Neural cell (in vitro differentiated cells): ENCODE measurements around the gene DLG2. TPM values are rescaled to one million over a fixed set of nuclear protein-coding genes. Genes with fewer than 3 reads are reported as not detected.

Source experiments
- H2AFZ ChIP-seq: fragments of 200-600, 300-800 bp; sonication (generic), shearing (Covaris generic); 2 replicates; pipeline ENCODE4 v1.6.0; 2014; ENCODE audit warnings: low read depth, mild to moderate bottlenecking, antibody characterized with exemption, low read length, moderate library complexity
- H3F3A ChIP-seq: fragments of 200-600 bp; shearing (Covaris generic); 2 replicates; pipeline ENCODE4 v1.6.1; 2016; ENCODE audit warnings: mild to moderate bottlenecking, moderate library complexity, mixed read lengths, antibody characterized with exemption, low read length; ENCODE audit not compliant: insufficient read depth, poor library complexity, severe bottlenecking
- H3K27ac ChIP-seq: fragments of 200-600, 300-800 bp; sonication (generic), shearing (Covaris generic); 2 replicates; pipeline ENCODE4 v1.5.1; 2014; ENCODE audit warnings: mild to moderate bottlenecking, low read length, moderate library complexity
- H3K27me3 ChIP-seq: fragments of 300-800, 200-600 bp; sonication (generic), shearing (Covaris generic); 2 replicates; pipeline ENCODE4 v1.6.0; 2014; ENCODE audit warnings: mild to moderate bottlenecking, low read depth, low read length, moderate library complexity; ENCODE audit not compliant: insufficient read depth
- H3K36me3 ChIP-seq: fragments of 300-800, 200-600 bp; sonication (generic), shearing (Covaris generic); 2 replicates; pipeline ENCODE4 v1.5.1; 2014; ENCODE audit warnings: mild to moderate bottlenecking, antibody characterized with exemption, low read length, moderate library complexity; ENCODE audit not compliant: insufficient read depth
- H3K4me2 ChIP-seq: fragments of 300-800, 200-600 bp; sonication (generic), shearing (Covaris generic); 2 replicates; pipeline ENCODE4 v1.6.0; 2014; ENCODE audit warnings: mild to moderate bottlenecking, low read length
- H3K4me3 ChIP-seq: fragments of 300-800, 200-600 bp; sonication (generic), shearing (Covaris generic); 2 replicates; pipeline ENCODE4 v1.5.1; 2014; ENCODE audit warnings: mild to moderate bottlenecking, low read length, moderate library complexity
- H3K79me2 ChIP-seq: fragments of 200-600 bp; shearing (Covaris generic); replicated peaks from 2 replicates; pipeline ENCODE4 v1.6.0; 2014; ENCODE audit warnings: mild to moderate bottlenecking, low read length, moderate library complexity; ENCODE audit not compliant: insufficient read depth
- H3K9ac ChIP-seq: fragments of 300-800, 200-600 bp; sonication (generic), shearing (Covaris generic); 2 replicates; pipeline ENCODE4 v1.6.1; 2016; ENCODE audit warnings: mild to moderate bottlenecking, low read length, mixed read lengths
- H3K9me2 ChIP-seq: fragments of 200-600 bp; shearing (Covaris generic); 2 replicates; pipeline ENCODE4 v1.6.1; 2016; ENCODE audit warnings: mild to moderate bottlenecking, low read length, mixed read lengths; ENCODE audit not compliant: insufficient read depth
- H3K9me3 ChIP-seq: fragments of 200-600, 300-800 bp; sonication (generic), shearing (Covaris generic); 2 replicates; pipeline ENCODE4 v1.6.1; 2016; ENCODE audit warnings: mild to moderate bottlenecking, mixed run types, low read length, moderate library complexity, mixed read lengths
- H4K20me1 ChIP-seq: fragments of 200-600 bp; shearing (Covaris generic); 2 replicates; pipeline ENCODE4 v1.6.1; 2016; ENCODE audit warnings: mild to moderate bottlenecking, mixed run types; ENCODE audit not compliant: insufficient read depth
- CTCF ChIP-seq: fragments of 450-650 bp; IDR thresholded peaks from 2 replicates; pipeline ENCODE4 v1.5.1; 2014; ENCODE audit warnings: antibody characterized with exemption, mild to moderate bottlenecking, moderate library complexity; ENCODE audit not compliant: poor library complexity, severe bottlenecking
- EP300 ChIP-seq: fragments of 450-650 bp; conservative IDR thresholded peaks from 2 replicates; pipeline ENCODE4 v1.6.1; 2014; ENCODE audit warnings: antibody characterized with exemption, mild to moderate bottlenecking, moderate library complexity; ENCODE audit not compliant: poor library complexity, severe bottlenecking
- EZH2 ChIP-seq: fragments of 200-600, 300-800 bp; shearing (Covaris generic), sonication (generic); IDR thresholded peaks from 2 replicates; pipeline ENCODE4 v1.6.1; 2014; ENCODE audit warnings: antibody characterized with exemption, low read length, borderline replicate concordance, mild to moderate bottlenecking; ENCODE audit not compliant: insufficient read depth, poor library complexity, severe bottlenecking
- MXI1 ChIP-seq: fragments of 450-650 bp; conservative IDR thresholded peaks from 2 replicates; pipeline ENCODE4 v1.6.1; 2014; ENCODE audit warnings: antibody characterized with exemption, mild to moderate bottlenecking; ENCODE audit not compliant: poor library complexity, severe bottlenecking
- POLR2AphosphoS5 ChIP-seq: IDR thresholded peaks from 2 replicates; pipeline ENCODE4 v1.6.1; 2012
- RAD21 ChIP-seq: fragments of 450-650 bp; conservative IDR thresholded peaks from 2 replicates; pipeline ENCODE4 v1.6.1; 2014; ENCODE audit warnings: antibody characterized with exemption, mild to moderate bottlenecking, moderate library complexity
- REST ChIP-seq: IDR thresholded peaks from 2 replicates; pipeline ENCODE4 v1.6.1; 2012; ENCODE audit warnings: borderline replicate concordance
- SMC3 ChIP-seq: fragments of 450-650 bp; conservative IDR thresholded peaks from 2 replicates; pipeline ENCODE4 v1.6.1; 2014; ENCODE audit warnings: antibody characterized with exemption, mild to moderate bottlenecking, moderate library complexity; ENCODE audit not compliant: poor library complexity
- TAF1 ChIP-seq: IDR thresholded peaks from 2 replicates; pipeline ENCODE4 v1.6.1; 2012; ENCODE audit warnings: low read depth
- polyA plus RNA-seq: library from polyadenylated mRNA; depleted of rRNA; stranded (reverse); fragments of >200 nt; gene quantifications from 2 replicates; pipeline ENCODE4 v1.2.3, GENCODE V29; 2014

Gene DLG2
- polyA plus RNA-seq, 1 donor from 2014 or later: 179 TPM

DNA sequence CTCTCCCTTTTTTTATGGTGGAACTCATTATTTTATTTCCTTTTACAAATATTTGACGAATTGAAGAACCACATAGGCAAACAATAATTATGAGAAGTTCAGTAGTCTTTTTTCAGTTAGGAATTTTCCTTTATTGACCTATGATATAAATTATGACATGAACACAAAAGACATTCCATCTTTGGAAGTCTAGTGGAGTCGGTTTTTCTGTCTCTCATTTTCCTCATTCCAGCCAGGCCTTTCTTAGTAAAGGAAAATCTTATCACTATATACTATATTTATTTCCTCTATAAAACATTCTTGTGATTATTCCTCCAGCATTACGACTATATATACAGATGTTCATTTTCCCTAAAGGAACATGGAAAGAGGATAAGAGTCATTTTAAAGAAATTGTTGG lies 1046.1 kb downstream of the DLG2 start:
- Histone ChIP-seq H3K9me3 (no peaks in the 10 kb centered on the region), H4K20me1 (no peaks in the 10 kb centered on the region), H3K4me2 (no peak overlapping the region), H3K36me3 (no peaks in the 10 kb centered on the region), H2AFZ (no peak overlapping the region), H3K4me3 (no peak overlapping the region), H3K9me2 (no peaks in the 10 kb centered on the region), H3K27me3 (no peaks in the 10 kb centered on the region), H3K9ac (no peak overlapping the region), H3K79me2 (no peaks in the 10 kb centered on the region), H3K27ac (no peak overlapping the region), H3F3A (no peaks in the 10 kb centered on the region)
- TF ChIP-seq MXI1 (no peak), REST (no peak), POLR2AphosphoS5 (no peak), SMC3 (no peak), EP300 (no peak), CTCF (no peak), RAD21 (no peak), TAF1 (no peak), EZH2 (no peak)

DNA sequence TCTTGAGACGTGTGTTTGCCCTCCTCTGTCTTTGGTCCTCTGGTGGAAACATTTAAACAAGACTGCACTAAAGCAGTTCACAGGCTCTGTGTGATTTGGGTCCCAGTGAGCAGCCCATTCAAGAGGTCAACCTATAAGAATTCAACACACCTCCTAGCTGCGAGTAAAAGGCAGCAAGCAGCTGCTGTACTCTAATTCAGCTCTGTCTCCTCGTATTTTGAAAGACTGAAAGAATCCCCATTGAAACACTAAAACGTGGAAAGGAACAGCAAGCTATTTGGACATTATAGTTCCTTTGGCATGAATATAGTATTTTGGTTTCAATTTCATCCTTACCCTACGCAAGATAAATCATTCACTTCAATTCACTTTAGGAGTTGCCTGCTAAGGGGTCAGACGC lies 1046.7 kb downstream of the DLG2 start:
- Histone ChIP-seq H3K4me2 (no peak overlapping the region), H3K27me3 (no peaks in the 10 kb centered on the region), H2AFZ (no peak overlapping the region), H3K9me2 (no peaks in the 10 kb centered on the region), H3K27ac (no peak overlapping the region), H3K79me2 (no peaks in the 10 kb centered on the region), H3K4me3 (no peak overlapping the region), H3K9me3 (no peaks in the 10 kb centered on the region), H3F3A (no peaks in the 10 kb centered on the region), H3K9ac (no peak overlapping the region), H4K20me1 (no peaks in the 10 kb centered on the region), H3K36me3 (no peaks in the 10 kb centered on the region)
- no peak for TF ChIP-seq RAD21

GRCh38 chr11:84573868-84574267 lies 1053.3 kb downstream of the DLG2 start:
- Histone ChIP-seq H3F3A (no peaks in the 10 kb centered on the region), H3K4me2 (no peak overlapping the region), H4K20me1 (no peaks in the 10 kb centered on the region), H3K9ac (no peak overlapping the region), H3K36me3 (no peaks in the 10 kb centered on the region), H3K27ac (no peak overlapping the region), H3K9me2 (no peaks in the 10 kb centered on the region), H3K27me3 (no peaks in the 10 kb centered on the region), H3K79me2 (no peaks in the 10 kb centered on the region), H3K4me3 (no peak overlapping the region), H3K9me3 (no peaks in the 10 kb centered on the region), H2AFZ (no peak overlapping the region)
- no peak for TF ChIP-seq MXI1
- TF ChIP-seq REST: no peak
- TF ChIP-seq CTCF: no peak
- no peak for TF ChIP-seq RAD21
- no peak for TF ChIP-seq TAF1
- no peak for TF ChIP-seq EP300
- TF ChIP-seq SMC3: no peak
- TF ChIP-seq EZH2: no peak
- TF ChIP-seq POLR2AphosphoS5: no peak
